PFSK-1 (cell line): ENCODE data around the gene LPCAT4.

Experiments
- FOXP2 ChIP-seq: optimal IDR thresholded peaks from 2 replicates; pipeline ENCODE3; 2011; ENCODE audit warnings: borderline replicate concordance, control low read depth, inconsistent platforms; ENCODE audit not compliant: insufficient read depth; ENCODE audit errors: extremely low read length, extremely low read depth
- POLR2AphosphoS5 ChIP-seq: IDR thresholded peaks from 2 replicates; pipeline ENCODE4 v1.6.1; 2012; ENCODE audit warnings: low read depth, mild to moderate bottlenecking, control low read depth, low read length, moderate library complexity
- SIN3A ChIP-seq: IDR thresholded peaks from 2 replicates; pipeline ENCODE4 v1.6.1; 2012; ENCODE audit warnings: mild to moderate bottlenecking, low read length, moderate library complexity, borderline replicate concordance; ENCODE audit not compliant: insufficient read depth
- TAF1 ChIP-seq: IDR thresholded peaks from 2 replicates; pipeline ENCODE4 v1.6.1; 2012; ENCODE audit warnings: low read length, control low read depth, borderline replicate concordance; ENCODE audit not compliant: insufficient read depth
- TF ChIP-seq, protein P1 (sequence below), 2 experiments: IDR thresholded peaks; 2 replicates each; pipeline versions ENCODE4 v1.6.1 to v1.8.0; 2011 to 2012; ENCODE audit warnings: low read depth in 2 of 2, low read length in 2 of 2, control low read depth in 1 of 2, inconsistent platforms in 1 of 2, mild to moderate bottlenecking in 1 of 2, moderate library complexity in 1 of 2; ENCODE audit not compliant: insufficient read depth in 1 of 2

LPCAT4 gene

DNA sequence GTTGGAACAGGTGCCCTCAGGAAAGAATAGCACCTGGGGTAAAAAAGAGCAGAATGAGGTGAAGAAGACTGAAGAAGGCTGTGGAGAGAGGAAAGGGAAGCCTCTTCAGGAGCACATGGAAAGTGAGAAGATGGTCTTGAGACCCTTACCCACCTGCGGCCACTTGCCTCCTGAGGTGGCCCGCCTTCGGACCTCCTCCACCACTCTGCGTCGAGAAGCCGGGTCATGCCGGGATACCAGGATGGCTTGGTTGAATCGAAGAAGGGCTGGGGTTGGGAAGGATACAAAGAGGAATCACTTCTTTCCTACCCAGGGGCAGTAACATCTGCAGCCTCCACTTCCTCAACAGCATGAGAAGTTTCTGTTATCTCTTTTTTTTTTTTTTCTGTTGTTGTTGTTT lies 3.0 kb downstream of the LPCAT4 start:
- TF ChIP-seq, protein P1, sequence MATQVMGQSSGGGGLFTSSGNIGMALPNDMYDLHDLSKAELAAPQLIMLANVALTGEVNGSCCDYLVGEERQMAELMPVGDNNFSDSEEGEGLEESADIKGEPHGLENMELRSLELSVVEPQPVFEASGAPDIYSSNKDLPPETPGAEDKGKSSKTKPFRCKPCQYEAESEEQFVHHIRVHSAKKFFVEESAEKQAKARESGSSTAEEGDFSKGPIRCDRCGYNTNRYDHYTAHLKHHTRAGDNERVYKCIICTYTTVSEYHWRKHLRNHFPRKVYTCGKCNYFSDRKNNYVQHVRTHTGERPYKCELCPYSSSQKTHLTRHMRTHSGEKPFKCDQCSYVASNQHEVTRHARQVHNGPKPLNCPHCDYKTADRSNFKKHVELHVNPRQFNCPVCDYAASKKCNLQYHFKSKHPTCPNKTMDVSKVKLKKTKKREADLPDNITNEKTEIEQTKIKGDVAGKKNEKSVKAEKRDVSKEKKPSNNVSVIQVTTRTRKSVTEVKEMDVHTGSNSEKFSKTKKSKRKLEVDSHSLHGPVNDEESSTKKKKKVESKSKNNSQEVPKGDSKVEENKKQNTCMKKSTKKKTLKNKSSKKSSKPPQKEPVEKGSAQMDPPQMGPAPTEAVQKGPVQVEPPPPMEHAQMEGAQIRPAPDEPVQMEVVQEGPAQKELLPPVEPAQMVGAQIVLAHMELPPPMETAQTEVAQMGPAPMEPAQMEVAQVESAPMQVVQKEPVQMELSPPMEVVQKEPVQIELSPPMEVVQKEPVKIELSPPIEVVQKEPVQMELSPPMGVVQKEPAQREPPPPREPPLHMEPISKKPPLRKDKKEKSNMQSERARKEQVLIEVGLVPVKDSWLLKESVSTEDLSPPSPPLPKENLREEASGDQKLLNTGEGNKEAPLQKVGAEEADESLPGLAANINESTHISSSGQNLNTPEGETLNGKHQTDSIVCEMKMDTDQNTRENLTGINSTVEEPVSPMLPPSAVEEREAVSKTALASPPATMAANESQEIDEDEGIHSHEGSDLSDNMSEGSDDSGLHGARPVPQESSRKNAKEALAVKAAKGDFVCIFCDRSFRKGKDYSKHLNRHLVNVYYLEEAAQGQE (IDR thresholded peaks at IDR 0.05; ENCODE audit: insufficient read depth in 1 of 2, low read depth in 2 of 2, low read length in 2 of 2), result no peak
- TF ChIP-seq FOXP2, result no peak
- TF ChIP-seq SIN3A, result no peak
- no peak for TF ChIP-seq TAF1
- no peak for TF ChIP-seq POLR2AphosphoS5

DNA sequence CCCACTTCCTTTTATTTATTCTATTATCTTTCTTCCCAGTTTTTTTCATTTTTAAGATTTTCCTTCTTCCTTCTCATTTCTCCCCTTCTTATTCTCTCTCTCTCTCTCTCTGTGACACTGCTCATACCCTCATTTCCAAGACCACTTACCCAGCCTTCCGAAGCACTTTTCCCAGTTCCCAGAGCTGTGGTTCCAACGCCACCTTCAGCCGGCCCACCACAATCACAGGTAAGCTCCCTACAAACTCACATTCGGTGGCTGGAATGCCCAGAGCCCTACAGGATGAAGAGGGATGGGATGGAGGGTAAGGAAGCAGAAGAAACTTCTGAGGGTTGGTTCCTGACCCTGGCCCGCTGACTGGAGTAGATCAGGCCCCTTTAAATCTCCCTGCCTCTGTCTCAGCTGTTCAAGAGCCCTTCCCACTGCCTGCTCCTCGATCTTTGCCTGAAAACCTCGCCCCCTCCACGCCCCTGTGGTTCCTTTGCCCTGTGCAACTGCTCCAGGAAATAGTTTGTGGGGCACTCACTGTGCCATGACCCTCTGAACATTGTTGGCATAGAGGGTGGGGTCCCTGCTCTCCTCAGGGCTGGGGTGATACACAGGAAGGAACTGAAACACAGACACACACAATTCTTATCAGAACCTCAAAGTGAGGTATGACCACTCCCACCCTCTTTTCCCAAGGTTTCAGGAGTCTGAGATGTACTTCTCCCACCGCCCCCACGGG lies 4.8 kb downstream of the LPCAT4 start:
- no peak for TF ChIP-seq POLR2AphosphoS5
- TF ChIP-seq TAF1, result no peak
- TF ChIP-seq SIN3A, result no peak
- no peak for TF ChIP-seq FOXP2
- TF ChIP-seq, protein P1 (IDR thresholded peaks at IDR 0.05; ENCODE audit: insufficient read depth in 1 of 2, low read depth in 2 of 2, low read length in 2 of 2), result no peak

DNA sequence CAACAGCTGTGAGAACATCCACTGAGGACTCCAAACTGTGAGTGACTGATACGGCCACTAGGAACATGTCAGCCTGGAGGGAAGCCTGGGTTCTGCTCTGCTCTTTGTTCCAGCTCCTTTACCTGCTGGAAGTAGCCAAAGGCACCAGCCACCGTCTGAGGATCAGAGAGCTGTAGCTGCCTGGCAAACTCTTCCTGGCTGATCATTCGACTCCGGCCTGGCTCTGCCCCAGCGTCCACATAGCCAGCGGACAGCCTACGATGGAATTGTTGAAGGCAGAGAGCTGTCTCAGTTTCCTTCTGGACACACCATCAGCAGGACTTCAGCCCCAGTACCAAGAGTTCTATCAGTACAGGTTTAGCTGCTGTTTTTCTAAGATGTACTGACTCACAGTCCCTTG lies 5.7 kb downstream of the LPCAT4 start:
- TF ChIP-seq TAF1, result no peak
- TF ChIP-seq SIN3A, result no peak
- no peak for TF ChIP-seq FOXP2
- TF ChIP-seq POLR2AphosphoS5, result no peak
- TF ChIP-seq, protein P1 (IDR thresholded peaks at IDR 0.05; ENCODE audit: insufficient read depth in 1 of 2, low read depth in 2 of 2, low read length in 2 of 2), result no peak

DNA sequence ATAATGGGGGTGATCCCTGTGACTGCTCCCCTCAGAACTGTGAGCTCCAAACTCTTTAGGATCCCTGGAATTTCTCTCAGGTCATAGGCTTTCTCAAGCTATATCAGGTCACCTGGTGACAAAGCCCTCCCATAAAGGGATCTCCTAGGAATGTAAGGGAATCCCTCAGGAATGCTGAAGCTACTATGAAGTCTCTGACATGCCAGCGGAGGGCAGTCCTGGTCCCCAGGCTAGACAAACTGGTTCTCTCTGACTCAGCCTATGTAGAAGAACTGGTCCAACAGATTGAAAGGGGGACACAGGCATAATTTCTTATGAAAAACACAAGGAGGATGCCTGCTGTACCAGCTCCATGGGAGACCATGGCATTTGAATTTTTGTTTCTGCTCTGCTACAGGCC lies 6.7 kb downstream of the LPCAT4 start:
- TF ChIP-seq, protein P1 (IDR thresholded peaks at IDR 0.05; ENCODE audit: insufficient read depth in 1 of 2, low read depth in 2 of 2, low read length in 2 of 2), result no peak
- TF ChIP-seq TAF1, result no peak
- TF ChIP-seq SIN3A, result no peak
- TF ChIP-seq FOXP2, result no peak
- no peak for TF ChIP-seq POLR2AphosphoS5

DNA sequence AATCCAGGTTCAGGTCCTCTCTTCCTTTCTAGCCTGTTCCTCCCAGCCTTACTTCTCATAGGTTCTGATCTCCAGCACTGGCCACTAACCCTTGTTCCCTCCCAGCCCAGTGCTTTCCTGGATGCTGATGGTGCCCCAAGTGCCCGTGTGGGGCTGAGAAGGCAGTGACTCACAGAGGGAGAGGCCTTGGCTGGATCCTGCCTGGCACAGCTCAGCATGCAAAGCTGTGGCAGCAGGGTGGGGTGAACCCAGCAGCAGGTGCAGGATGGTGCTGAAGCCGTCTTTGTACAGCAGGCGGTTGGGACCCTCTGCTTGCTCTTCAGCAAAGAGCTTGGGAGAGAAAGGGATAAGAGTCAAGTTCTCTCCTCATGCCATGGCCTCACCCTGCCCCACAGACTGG lies 7.6 kb downstream of the LPCAT4 start:
- TF ChIP-seq TAF1 (no peak), SIN3A (no peak), FOXP2 (no peak), POLR2AphosphoS5 (no peak)
- TF ChIP-seq, protein P1 (IDR thresholded peaks at IDR 0.05; ENCODE audit: insufficient read depth in 1 of 2, low read depth in 2 of 2, low read length in 2 of 2), result no peak
